ENCODE measurements around the gene CHIT1. TPM values are rescaled to one million over a fixed set of nuclear protein-coding genes. Genes with fewer than 3 reads are reported as not detected.

Gene CHIT1
- total and polyA plus RNA-seq, 7 experiments from 2014 or later = 0.76 to 2.2 (median 1.1) TPM; not detected in 2

DNA sequence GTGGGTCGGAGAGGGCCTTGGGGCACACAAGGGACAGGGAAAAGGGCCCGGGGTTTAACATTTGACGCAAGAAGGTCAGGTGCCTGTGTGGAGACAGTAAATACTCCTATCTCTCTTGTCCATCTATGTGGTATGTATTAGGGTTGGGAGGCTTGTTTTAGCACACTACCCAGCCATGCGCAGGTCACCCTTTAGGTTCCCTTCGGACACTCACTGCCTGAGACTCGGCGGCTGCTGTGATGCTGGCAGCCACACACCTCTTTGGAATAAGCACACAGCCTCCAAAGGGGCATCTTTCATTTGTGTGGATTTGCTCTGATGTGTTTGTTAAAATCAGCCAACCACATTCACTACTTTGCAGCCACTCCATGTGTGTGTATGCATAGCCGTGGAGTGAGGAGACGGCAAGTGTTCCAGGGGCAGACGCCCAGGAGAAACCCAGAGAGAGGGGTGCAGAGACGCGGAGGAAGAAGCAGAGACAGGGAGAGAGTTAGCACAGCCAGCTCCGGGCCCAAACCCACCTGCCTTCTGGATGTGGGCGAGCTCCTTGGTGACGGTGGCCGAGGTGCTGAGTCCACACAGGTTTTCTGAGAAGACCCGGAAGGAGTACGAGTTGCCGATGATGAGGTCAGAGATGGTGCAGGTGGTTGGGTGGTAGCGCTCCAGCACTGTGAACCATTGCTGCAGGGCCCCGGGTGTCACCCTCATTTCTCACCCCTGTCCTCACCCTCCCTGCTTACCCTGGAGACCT is 59.5 kb downstream of the CHIT1 start:
- Histone ChIP-seq H3K36me3 (ENCODE audit: control insufficient read depth in 2 of 3, insufficient read depth in 3 of 3, low read length in 3 of 3) (no peaks in the 10 kb centered on the region), H3K27ac (ENCODE audit: low read depth, low read length) (no peak overlapping the region), H3K4me1 (ENCODE audit: control insufficient read depth in 2 of 2, insufficient read depth in 2 of 2, low read length in 2 of 2) (no peaks in the 10 kb centered on the region), H3K27me3 (ENCODE audit: control insufficient read depth in 2 of 2, insufficient read depth in 2 of 2, low read length in 2 of 2) (no peaks in the 10 kb centered on the region), H3K4me3 (ENCODE audit: low read length) (no peak overlapping the region), H3K9me3 (ENCODE audit: control insufficient read depth in 2 of 3, low read length in 3 of 3) (no peaks in the 10 kb centered on the region)
- Mint-ChIP-seq H3K4me1 (peaks cover 0 to 4% (median 0%) of the 10 kb centered on the region in 7 donors), H3K27ac (no peak overlapping the region), H3K27me3 (peaks cover 0 to 9% (median 0%) of the 10 kb centered on the region in 5 donors), H3K4me3 (no peak overlapping the region), H3K9me3 (no peaks in the 10 kb centered on the region), H3K36me3 (no peaks in the 10 kb centered on the region)
- intact Hi-C loops (cut with micrococcal nuclease) = no loop called here
- CTCF ChIA-PET = no interaction called here
- ATAC-seq = no peak
- DNase-seq = no peak
- POLR2A ChIA-PET = no interaction called here

DNA sequence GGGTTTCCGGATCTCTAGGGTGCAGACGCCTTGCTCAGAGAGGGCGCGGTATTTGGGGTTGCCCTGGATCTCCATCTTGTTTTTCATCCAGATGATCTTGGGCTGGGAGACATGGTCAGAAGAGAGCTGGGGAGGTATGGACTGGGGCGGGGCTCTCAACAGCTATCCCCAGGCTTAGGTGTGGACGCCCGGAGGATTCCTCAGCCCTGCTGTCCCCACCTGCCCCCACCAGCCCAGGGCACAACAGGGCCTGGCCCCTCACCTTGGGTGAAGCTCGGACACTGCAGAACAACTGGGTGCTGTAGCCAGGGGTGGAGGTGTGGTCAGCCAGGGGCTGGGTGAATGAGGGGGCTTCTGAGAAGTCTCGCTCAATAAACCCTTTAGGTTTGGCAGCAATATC is 60.5 kb downstream of the CHIT1 start:
- Histone ChIP-seq H3K4me1 (ENCODE audit: control insufficient read depth in 2 of 2, insufficient read depth in 2 of 2, low read length in 2 of 2) (no peaks in the 10 kb centered on the region), H3K27me3 (ENCODE audit: control insufficient read depth in 2 of 2, insufficient read depth in 2 of 2, low read length in 2 of 2) (no peaks in the 10 kb centered on the region), H3K27ac (ENCODE audit: low read depth, low read length) (no peak overlapping the region), H3K4me3 (ENCODE audit: low read length) (no peak overlapping the region), H3K36me3 (ENCODE audit: control insufficient read depth in 2 of 3, insufficient read depth in 3 of 3, low read length in 3 of 3) (no peaks in the 10 kb centered on the region), H3K9me3 (ENCODE audit: control insufficient read depth in 2 of 3, low read length in 3 of 3) (no peaks in the 10 kb centered on the region)
- ChIA-PET POLR2A (no interaction called here), CTCF (no interaction called here)
- DNase-seq = no peak
- Mint-ChIP-seq H3K4me3 (no peak overlapping the region), H3K27me3 (peaks cover 0 to 15% (median 4%) of the 10 kb centered on the region in 5 donors), H3K4me1 (peaks cover 0 to 4% (median 0%) of the 10 kb centered on the region in 7 donors), H3K36me3 (no peaks in the 10 kb centered on the region), H3K27ac (peak overlapping the region in 1 of 9 donors; percentile 7), H3K9me3 (no peaks in the 10 kb centered on the region)
- intact Hi-C loops (cut with micrococcal nuclease) = no loop called here
- ATAC-seq = no peak

DNA sequence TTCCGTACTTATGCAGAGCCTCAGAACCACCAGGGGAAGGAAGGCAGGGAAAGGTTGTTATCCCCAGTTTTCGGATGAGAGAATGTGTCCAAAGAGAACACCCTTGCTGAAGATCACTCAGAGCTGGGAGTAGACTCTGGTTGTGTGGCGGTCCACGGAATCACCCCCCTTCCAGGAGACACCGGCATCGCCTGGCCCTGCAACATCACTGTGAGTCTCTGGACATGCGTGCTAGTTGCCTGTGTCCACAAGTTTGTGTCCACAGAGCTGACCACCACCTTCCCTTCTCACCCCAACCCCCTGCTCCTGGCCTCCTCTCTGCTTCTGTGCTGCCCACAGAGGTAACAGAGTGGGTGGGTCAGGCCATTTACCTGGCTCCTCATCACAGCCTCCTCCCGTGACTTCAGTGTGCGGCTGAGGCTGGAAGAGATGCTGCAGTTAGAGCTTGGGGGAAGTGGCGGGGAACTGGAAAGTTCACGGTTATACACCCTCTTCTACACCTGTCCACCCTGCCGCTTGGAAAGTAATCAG is 61.2 kb downstream of the CHIT1 start:
- no peaks in the 10 kb centered on the region for H3K9me3 ChIP-seq (ENCODE audit: control insufficient read depth in 2 of 3, low read length in 3 of 3)
- DNase-seq = no peak
- peaks cover 0 to 4% (median 0%) of the 10 kb centered on the region in 7 donors for H3K4me1 Mint-ChIP-seq
- H3K27ac Mint-ChIP-seq = no peak overlapping the region
- intact Hi-C loops (cut with micrococcal nuclease) = no loop called here
- ChIA-PET CTCF (no interaction called here), POLR2A (no interaction called here)
- H3K4me3 ChIP-seq (ENCODE audit: low read length) = no peak overlapping the region
- H3K36me3 ChIP-seq (ENCODE audit: control insufficient read depth in 2 of 3, insufficient read depth in 3 of 3, low read length in 3 of 3) = no peaks in the 10 kb centered on the region
- no peak overlapping the region for H3K27ac ChIP-seq (ENCODE audit: low read depth, low read length)
- no peak overlapping the region for H3K4me3 Mint-ChIP-seq
- H3K4me1 ChIP-seq (ENCODE audit: control insufficient read depth in 2 of 2, insufficient read depth in 2 of 2, low read length in 2 of 2) = no peaks in the 10 kb centered on the region
- no peak for ATAC-seq
- H3K36me3 Mint-ChIP-seq = no peaks in the 10 kb centered on the region
- no peaks in the 10 kb centered on the region for H3K27me3 ChIP-seq (ENCODE audit: control insufficient read depth in 2 of 2, insufficient read depth in 2 of 2, low read length in 2 of 2)
- H3K9me3 Mint-ChIP-seq = no peaks in the 10 kb centered on the region
- H3K27me3 Mint-ChIP-seq = peaks cover 0 to 17% (median 4%) of the 10 kb centered on the region in 5 donors

DNA sequence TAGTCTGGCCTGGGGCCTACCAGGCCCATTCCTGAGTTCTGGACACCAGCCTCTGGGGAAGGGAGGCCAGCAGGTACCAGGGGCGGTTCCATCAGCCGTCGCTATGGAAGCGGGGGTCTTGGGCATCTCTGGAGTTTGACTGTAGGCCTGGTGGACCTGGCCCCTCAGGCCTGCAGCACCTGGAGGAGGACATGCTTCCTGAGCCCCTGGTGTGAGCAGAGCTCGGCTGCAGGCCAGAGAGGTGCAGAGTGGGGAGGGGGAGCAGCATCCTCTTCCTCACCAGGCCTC is 61.6 kb downstream of the CHIT1 start:
- ATAC-seq (no peak), DNase-seq (no peak)
- Histone ChIP-seq H3K9me3 (ENCODE audit: control insufficient read depth in 2 of 3, low read length in 3 of 3) (no peaks in the 10 kb centered on the region), H3K27ac (ENCODE audit: low read depth, low read length) (no peak overlapping the region), H3K4me3 (ENCODE audit: low read length) (no peak overlapping the region), H3K36me3 (ENCODE audit: control insufficient read depth in 2 of 3, insufficient read depth in 3 of 3, low read length in 3 of 3) (no peaks in the 10 kb centered on the region), H3K27me3 (ENCODE audit: control insufficient read depth in 2 of 2, insufficient read depth in 2 of 2, low read length in 2 of 2) (no peaks in the 10 kb centered on the region), H3K4me1 (ENCODE audit: control insufficient read depth in 2 of 2, insufficient read depth in 2 of 2, low read length in 2 of 2) (no peaks in the 10 kb centered on the region)
- intact Hi-C loops (cut with micrococcal nuclease) = no loop called here
- Mint-ChIP-seq H3K27me3 (peaks cover 0 to 22% (median 9%) of the 10 kb centered on the region in 5 donors), H3K9me3 (no peaks in the 10 kb centered on the region), H3K27ac (no peak overlapping the region), H3K4me3 (no peak overlapping the region), H3K4me1 (peaks cover 0 to 4% (median 0%) of the 10 kb centered on the region in 7 donors), H3K36me3 (no peaks in the 10 kb centered on the region)
- CTCF ChIA-PET = no interaction called here
- POLR2A ChIA-PET = no interaction called here

DNA sequence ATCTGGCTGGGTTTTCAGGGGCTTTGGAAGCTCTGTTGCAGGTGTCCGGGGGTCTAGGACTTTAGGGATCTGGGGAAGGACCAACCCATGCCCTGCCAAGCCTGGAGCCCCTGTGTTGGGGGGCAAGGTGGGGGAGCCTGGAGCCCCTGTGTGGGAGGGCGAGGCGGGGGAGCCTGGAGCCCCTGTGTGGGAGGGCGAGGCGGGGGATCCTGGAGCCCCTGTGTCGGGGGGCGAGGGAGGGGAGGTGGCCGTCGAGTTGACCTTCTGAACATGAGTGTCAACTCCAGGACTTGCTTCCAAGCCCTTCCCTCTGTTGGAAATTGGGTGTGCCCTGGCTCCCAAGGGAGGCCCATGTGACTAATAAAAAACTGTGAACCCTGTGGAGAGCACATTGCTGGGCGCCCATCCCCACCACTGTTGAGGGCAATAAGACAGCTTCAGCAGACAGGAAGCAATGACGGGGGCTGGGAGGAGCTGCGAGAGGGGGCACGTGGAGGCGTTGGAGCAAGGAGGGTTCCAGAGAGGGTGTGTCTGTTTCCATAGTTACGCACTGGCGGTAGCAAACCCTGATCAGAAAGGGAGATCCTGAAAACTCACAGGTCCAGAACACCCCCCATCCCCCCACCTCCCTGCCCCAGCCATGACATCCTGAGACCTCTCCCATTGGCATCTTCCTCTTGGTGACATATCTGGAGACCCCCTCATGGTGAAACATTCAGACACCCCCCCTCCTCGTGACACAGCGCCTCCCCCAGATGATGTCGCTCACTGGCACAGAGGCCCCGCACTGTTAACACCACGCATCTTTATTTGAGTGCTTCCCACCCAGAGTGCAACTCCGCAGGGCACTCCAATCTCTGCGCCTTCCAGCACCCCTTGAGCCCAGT is 62.2 kb downstream of the CHIT1 start:
- ChIA-PET POLR2A (no interaction called here), CTCF (interaction anchor here (1.0 kb wide), 1 partner anchor 14 kb away, joined by 3 read pairs; no protein-coding TSS in a partner anchor)

DNA sequence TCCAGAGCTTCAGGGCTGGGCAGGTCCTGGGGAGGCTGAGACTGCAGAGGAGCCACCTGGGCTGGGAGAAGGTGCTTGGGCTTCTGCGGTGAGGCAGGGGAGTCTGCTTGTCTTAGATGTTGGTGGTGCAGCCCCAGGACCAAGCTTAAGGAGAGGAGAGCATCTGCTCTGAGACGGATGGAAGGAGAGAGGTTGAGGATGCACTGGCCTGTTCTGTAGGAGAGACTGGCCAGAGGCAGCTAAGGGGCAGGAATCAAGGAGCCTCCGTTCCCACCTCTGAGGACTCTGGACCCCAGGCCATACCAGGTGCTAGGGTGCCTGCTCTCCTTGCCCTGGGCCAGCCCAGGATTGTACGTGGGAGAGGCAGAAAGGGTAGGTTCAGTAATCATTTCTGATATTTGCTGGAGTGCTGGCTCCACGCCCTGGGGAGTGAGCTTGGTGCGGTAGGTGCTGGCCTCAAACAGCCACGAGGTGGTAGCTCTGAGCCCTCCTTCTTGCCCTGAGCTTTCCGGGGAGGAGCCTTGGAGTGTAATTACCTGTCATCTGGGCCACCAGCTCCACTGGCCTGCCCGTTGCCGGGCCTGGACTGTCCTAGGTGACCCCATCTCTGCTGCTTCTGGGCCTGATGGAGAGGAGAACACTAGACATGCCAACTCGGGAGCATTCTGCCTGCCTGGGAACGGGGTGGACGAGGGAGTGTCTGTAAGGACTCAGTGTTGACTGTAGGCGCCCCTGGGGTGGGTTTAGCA is 63.1 kb downstream of the CHIT1 start:
- Mint-ChIP-seq H3K9me3 (peaks cover 0 to 1% (median 0%) of the 10 kb centered on the region in 11 donors), H3K27me3 (peaks cover 0 to 32% (median 10%) of the 10 kb centered on the region in 5 donors), H3K36me3 (no peaks in the 10 kb centered on the region), H3K4me3 (no peak overlapping the region), H3K4me1 (peaks cover 0 to 4% (median 0%) of the 10 kb centered on the region in 7 donors), H3K27ac (no peak overlapping the region)
- Histone ChIP-seq H3K27me3 (ENCODE audit: control insufficient read depth in 2 of 2, insufficient read depth in 2 of 2, low read length in 2 of 2) (no peaks in the 10 kb centered on the region), H3K9me3 (ENCODE audit: control insufficient read depth in 2 of 3, low read length in 3 of 3) (no peaks in the 10 kb centered on the region), H3K27ac (ENCODE audit: low read depth, low read length) (no peak overlapping the region), H3K4me1 (ENCODE audit: control insufficient read depth in 2 of 2, insufficient read depth in 2 of 2, low read length in 2 of 2) (no peaks in the 10 kb centered on the region), H3K4me3 (ENCODE audit: low read length) (no peak overlapping the region), H3K36me3 (ENCODE audit: control insufficient read depth in 2 of 3, insufficient read depth in 3 of 3, low read length in 3 of 3) (no peaks in the 10 kb centered on the region)
- ChIA-PET POLR2A (no interaction called here), CTCF (interaction anchor here (1.0 kb wide), 1 partner anchor 13 kb away, joined by 3 read pairs; no protein-coding TSS in a partner anchor)
- DNase-seq (no peak), ATAC-seq (no peak)
- intact Hi-C loops (cut with micrococcal nuclease) = no loop called here

More for the DNA sequence above, 62.2 kb downstream of the CHIT1 start:
- no peaks in the 10 kb centered on the region for H3K9me3 ChIP-seq (ENCODE audit: control insufficient read depth in 2 of 3, low read length in 3 of 3)
- no peak overlapping the region for H3K27ac ChIP-seq (ENCODE audit: low read depth, low read length)
- no peak overlapping the region for H3K4me3 Mint-ChIP-seq
- no peak overlapping the region for H3K4me3 ChIP-seq (ENCODE audit: low read length)
- ATAC-seq (no peak), DNase-seq (no peak)
- no peaks in the 10 kb centered on the region for H3K36me3 Mint-ChIP-seq
- H3K27me3 ChIP-seq (ENCODE audit: control insufficient read depth in 2 of 2, insufficient read depth in 2 of 2, low read length in 2 of 2) = no peaks in the 10 kb centered on the region
- no peaks in the 10 kb centered on the region for H3K36me3 ChIP-seq (ENCODE audit: control insufficient read depth in 2 of 3, insufficient read depth in 3 of 3, low read length in 3 of 3)
- H3K4me1 Mint-ChIP-seq = peaks cover 0 to 4% (median 0%) of the 10 kb centered on the region in 7 donors
- H3K27me3 Mint-ChIP-seq = peaks cover 0 to 28% (median 10%) of the 10 kb centered on the region in 5 donors
- H3K4me1 ChIP-seq (ENCODE audit: control insufficient read depth in 2 of 2, insufficient read depth in 2 of 2, low read length in 2 of 2) = no peaks in the 10 kb centered on the region
- H3K27ac Mint-ChIP-seq = no peak overlapping the region
- H3K9me3 Mint-ChIP-seq = peaks cover 0 to 1% (median 0%) of the 10 kb centered on the region in 11 donors
- intact Hi-C loops (cut with micrococcal nuclease) = no loop called here

Measured in naive thymus-derived CD4-positive, alpha-beta T cell (primary cell).